PC-9 (cell line): ENCODE results near the gene PTPRA. TPM values are rescaled to one million over a fixed set of nuclear protein-coding genes. Genes with fewer than 3 reads are reported as not detected.

Experiments used
- BruUV-seq: library from RNA; stranded (reverse); fragments of 400-500 nt; replicated peaks from 2 replicates; lab custom pipeline; 2021; lab: Mats Ljungman, UMichigan
- CTCF ChIA-PET: fragments of 300-600 bp; sonication (Branson Sonifier 250); formaldehyde crosslinking; loops from one replicate; lab custom pipeline; 2022; ENCODE audit warnings: antibody characterized with exemption; lab: Charles Lee
- POLR2A ChIA-PET: fragments of 300-600 bp; sonication (Branson Sonifier 250); formaldehyde crosslinking; loops from one replicate; lab custom pipeline; 2022; ENCODE audit warnings: antibody characterized with exemption; ENCODE audit not compliant: unreplicated experiment; lab: Charles Lee
- DNase-seq, 2 experiments: peaks; one replicate each; pipeline versions ENCODE4 v3.0.0 to v3.0.0-alpha.2; 2015 to 2022; ENCODE audit warnings: mixed read lengths in 1 of 2
- H2AFZ ChIP-seq: fragments of 200-600 bp; sonication (generic); 2 replicates; pipeline ENCODE4 v1.8.1; 2017; ENCODE audit warnings: antibody characterized with exemption
- H3F3A ChIP-seq: fragments of 200-600 bp; sonication (generic); 2 replicates; pipeline ENCODE4 v1.8.1; 2017; ENCODE audit warnings: antibody characterized with exemption, mild to moderate bottlenecking, low read depth; ENCODE audit not compliant: insufficient read depth
- H3K27ac ChIP-seq: fragments of 200-600 bp; sonication (generic); 2 replicates; pipeline ENCODE4 v1.6.1; 2016; ENCODE audit warnings: mixed run types
- H3K27me3 ChIP-seq: fragments of 200-600 bp; sonication (generic); 2 replicates; pipeline ENCODE4 v1.6.1; 2016; ENCODE audit warnings: low read depth, mixed run types; ENCODE audit not compliant: insufficient read depth
- H3K36me3 ChIP-seq: fragments of 200-600 bp; sonication (generic); 2 replicates; pipeline ENCODE4 v1.6.1; 2016; ENCODE audit warnings: low read depth, mixed run types
- H3K4me1 ChIP-seq: fragments of 200-600 bp; sonication (generic); replicated peaks from 2 replicates; pipeline ENCODE4 v1.6.1; 2016; ENCODE audit warnings: mixed run types; ENCODE audit not compliant: insufficient read depth
- H3K4me2 ChIP-seq: fragments of 200-600 bp; sonication (generic); 2 replicates; pipeline ENCODE4 v1.6.1; 2017; ENCODE audit warnings: mixed run types
- H3K4me3 ChIP-seq: fragments of 200-600 bp; sonication (generic); 2 replicates; pipeline ENCODE4 v1.6.1; 2016; ENCODE audit warnings: mixed run types
- H3K79me2 ChIP-seq: fragments of 200-600 bp; sonication (generic); 2 replicates; pipeline ENCODE4 v1.6.1; 2017; ENCODE audit warnings: low read depth, mixed run types
- H3K9me2 ChIP-seq: fragments of 200-600 bp; sonication (generic); 2 replicates; pipeline ENCODE4 v1.8.1; 2017; ENCODE audit warnings: mild to moderate bottlenecking; ENCODE audit not compliant: insufficient read depth
- H3K9me3 ChIP-seq: fragments of 200-600 bp; sonication (generic); 2 replicates; pipeline ENCODE4 v1.8.1; 2016; ENCODE audit warnings: low read depth; ENCODE audit not compliant: insufficient read depth
- H4K20me1 ChIP-seq: fragments of 200-600 bp; sonication (generic); 2 replicates; pipeline ENCODE4 v1.8.1; 2017; ENCODE audit not compliant: insufficient read depth
- CTCF ChIP-seq: fragments of 200-600 bp; sonication (generic); conservative IDR thresholded peaks from 2 replicates; pipeline ENCODE4 v1.6.1; 2017; ENCODE audit warnings: mixed run types, antibody characterized with exemption, mild to moderate bottlenecking, moderate library complexity
- EZH2 ChIP-seq: fragments of 200-600 bp; sonication (generic); IDR thresholded peaks from 2 replicates; pipeline ENCODE4 v1.8.0; 2017; ENCODE audit warnings: antibody characterized with exemption, low read depth
- intact Hi-C: fragments of 100-400 bp; cut with micrococcal nuclease; formaldehyde crosslinking; loops from one replicate; pipeline ENCODE4 v1.10.0; 2022; ENCODE audit not compliant: unreplicated experiment
- total RNA-seq: library from RNA; stranded (reverse); gene quantifications from 2 replicates; pipeline ENCODE4 v1.2.3, GENCODE V29; 2021

The PTPRA gene
- total RNA-seq, 1 experiment from 2014 or later, result 48.8 TPM

- DNase-seq, result no peak
- TF ChIP-seq CTCF, result no peak
- TF ChIP-seq EZH2, result no peak
- Histone ChIP-seq H3K36me3 (no peaks in the 10 kb centered on the region), H3K4me1 (no peaks in the 10 kb centered on the region; the same call in 1 of the 2 replicates), H3K79me2 (no peaks in the 10 kb centered on the region), H3K27ac (no peak overlapping the region), H3K9me2 (no peaks in the 10 kb centered on the region), H3K4me3 (no peak overlapping the region), H2AFZ (no peak overlapping the region), H3K27me3 (no peaks in the 10 kb centered on the region), H3K4me2 (no peak overlapping the region), H4K20me1 (no peaks in the 10 kb centered on the region), H3K9me3 (no peaks in the 10 kb centered on the region), H3F3A (no peaks in the 10 kb centered on the region)
- POLR2A ChIA-PET, result no interaction called here
- no TSS peak for BruUV-seq
- intact Hi-C loops, result no loop called here
- CTCF ChIA-PET, result no interaction called here
Measured at GRCh38 chr20:2981646-2982045, 108.4 kb downstream of the PTPRA start.

- no peak overlapping the region for H3K4me3 ChIP-seq
- POLR2A ChIA-PET, result interaction anchor here (0.7 kb wide), 1 partner anchor 574 kb away, joined by 4 read pairs; no protein-coding TSS in a partner anchor
Measured at GRCh38 chr20:2983508-2983907, 110.2 kb downstream of the PTPRA start.

DNA sequence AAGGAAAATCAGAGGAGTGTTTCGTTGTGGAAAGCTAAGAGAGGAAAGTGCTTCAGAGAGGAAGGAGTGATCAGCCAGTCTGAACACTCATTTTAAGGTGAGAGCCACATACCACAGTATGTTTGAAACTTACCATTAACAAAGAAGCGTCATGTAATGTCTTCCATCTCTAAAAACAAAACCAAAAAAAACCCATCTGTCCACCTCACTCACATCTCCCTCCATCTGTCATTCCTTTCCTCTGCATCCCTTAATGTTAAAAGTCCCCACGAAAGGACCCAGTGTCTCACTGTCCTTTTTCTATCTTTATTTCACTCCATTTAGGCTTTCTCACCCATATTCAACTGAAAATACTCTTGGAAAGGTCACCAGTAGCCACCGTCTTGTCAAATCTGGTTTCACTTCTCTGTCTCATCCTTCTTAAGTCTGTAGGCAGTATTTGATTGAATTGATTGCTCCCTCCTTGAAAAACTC is 110.8 kb downstream of the PTPRA start:
- TF ChIP-seq CTCF (no peak), EZH2 (no peak)
- H3K27me3 ChIP-seq, result no peaks in the 10 kb centered on the region
- H3K9me2 ChIP-seq, result no peaks in the 10 kb centered on the region
- no TSS peak for BruUV-seq
- ChIA-PET POLR2A (interaction anchor here (0.7 kb wide), 1 partner anchor 574 kb away, joined by 4 read pairs; no protein-coding TSS in a partner anchor), CTCF (interaction anchor here (0.6 kb wide), 1 partner anchor 24 kb away, joined by 9 read pairs; no protein-coding TSS in a partner anchor)
- no peak overlapping the region for H3K27ac ChIP-seq
- H3K4me3 ChIP-seq, result no peak overlapping the region
- no peak overlapping the region for H3K4me2 ChIP-seq
- H3K79me2 ChIP-seq, result no peaks in the 10 kb centered on the region
- H3K9me3 ChIP-seq, result no peaks in the 10 kb centered on the region
- no peaks in the 10 kb centered on the region for H3F3A ChIP-seq
- no peaks in the 10 kb centered on the region for H4K20me1 ChIP-seq
- no peaks in the 10 kb centered on the region; the same call in 1 of the 2 replicates for H3K4me1 ChIP-seq
- no peak overlapping the region for H2AFZ ChIP-seq
- DNase-seq, result no peak
- intact Hi-C loops, result no loop called here
- H3K36me3 ChIP-seq, result no peaks in the 10 kb centered on the region

More at GRCh38 chr20:2983508-2983907, 110.2 kb downstream of the PTPRA start:
- CTCF ChIA-PET, result interaction anchor here (0.6 kb wide), 1 partner anchor 24 kb away, joined by 9 read pairs; no protein-coding TSS in a partner anchor
- H3K4me1 ChIP-seq, result no peaks in the 10 kb centered on the region; the same call in 1 of the 2 replicates
- H3K4me2 ChIP-seq, result no peak overlapping the region
- no peaks in the 10 kb centered on the region for H3K9me3 ChIP-seq
- no peak for TF ChIP-seq CTCF
- TF ChIP-seq EZH2, result no peak
- H2AFZ ChIP-seq, result no peak overlapping the region
- H3K36me3 ChIP-seq, result no peaks in the 10 kb centered on the region
- no peaks in the 10 kb centered on the region for H4K20me1 ChIP-seq
- intact Hi-C loops, result no loop called here
- BruUV-seq, result no TSS peak
- no peaks in the 10 kb centered on the region for H3K27me3 ChIP-seq
- no peaks in the 10 kb centered on the region for H3K9me2 ChIP-seq
- no peaks in the 10 kb centered on the region for H3K79me2 ChIP-seq
- DNase-seq, result no peak
- no peak overlapping the region for H3K27ac ChIP-seq
- H3F3A ChIP-seq, result no peaks in the 10 kb centered on the region
